ENCODE measurements around the gene CENPP.

GRCh38 chr9:92602413-92602812 lies 276.7 kb downstream of the CENPP start:
- no peak for TF ChIP-seq POLR2A (IDR thresholded peaks at IDR 0.05)
- no peak for TF ChIP-seq CTCF (IDR thresholded peaks at IDR 0.05)
